Spleen (tissue), 7 donors: ENCODE data around the gene BLNK.

Source experiments
- CTCF ChIP-seq, 11 experiments: fragments of 200-600 bp in 7 of 11; fragments of 450-650 bp in 4 of 11; sonication (generic) in 4 of 11; IDR thresholded peaks in 8 of 11; conservative IDR thresholded peaks in 3 of 11; 1 replicate in 7 of 11; 2 replicates in 4 of 11; pipeline versions ENCODE4 v1.4.0 to v1.8.0; 2016 to 2021; ENCODE audit warnings: antibody characterized with exemption in 11 of 11, inconsistent platforms in 4 of 11, mild to moderate bottlenecking in 1 of 11
- POLR2A ChIP-seq, 3 donors: fragments of 450-650 bp; IDR thresholded peaks; one replicate each; pipeline ENCODE4 v1.5.1; 2017; ENCODE audit warnings: antibody characterized with exemption in 3 of 3, mild to moderate bottlenecking in 1 of 3
- donor health status: DM: no; HTN: no; CAD: no; lungs with moderate emphysema.
- donor health status: DM: no; HTN: no; CAD: no.
- donor health status: DM: no; HTN: no; CAD: no.

GRCh38 chr10:96235326-96236089, 35.9 kb downstream of the BLNK start:
- TF ChIP-seq CTCF (IDR thresholded peaks at IDR 0.05 in 8 of 11, conservative IDR thresholded peaks at IDR 0.05 in 3 of 11) (no peak), POLR2A (IDR thresholded peaks at IDR 0.05) (no peak)
